ENCODE data around the gene OGFOD1. TPM values are rescaled to one million over a fixed set of nuclear protein-coding genes. Genes with fewer than 3 reads are reported as not detected.

Gene OGFOD1
- total RNA-seq, 6 experiments from 2014 or later = 12.2 to 32.0 (median 17.4) TPM

GRCh38 chr16:56428091-56428490 is 23.3 kb upstream of the OGFOD1 start:
- no peak for TF ChIP-seq CTCF (IDR thresholded peaks at IDR 0.05)
- H3K36me3 ChIP-seq = peaks cover 0 to 6% (median 0%) of the 10 kb centered on the region in 4 donors
- intact Hi-C loops (cut with DNase I) = no loop called here
- DNase-seq (no peak), ATAC-seq (no peak)
- H3K4me3 ChIP-seq = no peak overlapping the region
- H3K4me1 ChIP-seq = peaks cover 0 to 12% (median 4%) of the 10 kb centered on the region in 4 donors
- no peaks in the 10 kb centered on the region for H3K9me3 ChIP-seq
- 100% methylated on average over 1 of the region's 1 CpG for WGBS (ENCODE audit: insufficient coverage, low coverage, low lambda C conversion rate, missing lambda C conversion rate)
- H3K27me3 ChIP-seq = no peaks in the 10 kb centered on the region
- no peak overlapping the region for H3K27ac ChIP-seq

- intact Hi-C loops (cut with DNase I) = no loop called here
- H3K4me1 ChIP-seq = no peaks in the 10 kb centered on the region
- ATAC-seq = no peak
- peaks cover 0 to 44% (median 17%) of the 10 kb centered on the region in 4 donors for H3K36me3 ChIP-seq
- no peak overlapping the region for H3K27ac ChIP-seq
- no peak overlapping the region for H3K4me3 ChIP-seq
- no peaks in the 10 kb centered on the region for H3K9me3 ChIP-seq
- no peaks in the 10 kb centered on the region for H3K27me3 ChIP-seq
- TF ChIP-seq POLR2A (IDR thresholded peaks at IDR 0.05) = no peak
- no peak for TF ChIP-seq CTCF (IDR thresholded peaks at IDR 0.05)
- no peak for DNase-seq
Observed at GRCh38 chr16:56436258-56436657, 15.1 kb upstream of the OGFOD1 start.

GRCh38 chr16:56438038-56438437 is 13.3 kb upstream of the OGFOD1 start:
- H3K36me3 ChIP-seq = peaks cover 0 to 38% (median 17%) of the 10 kb centered on the region in 4 donors
- no peak for TF ChIP-seq POLR2A (IDR thresholded peaks at IDR 0.05)
- TF ChIP-seq CTCF (IDR thresholded peaks at IDR 0.05) = no peak

GRCh38 chr16:56447286-56447685 is 4.1 kb upstream of the OGFOD1 start:
- intact Hi-C loops (cut with DNase I) = no loop called here
- Histone ChIP-seq H3K4me3 (no peak overlapping the region), H3K36me3 (peaks cover 0 to 17% (median 2%) of the 10 kb centered on the region in 4 donors), H3K27ac (no peak overlapping the region), H3K27me3 (no peaks in the 10 kb centered on the region), H3K9me3 (no peaks in the 10 kb centered on the region), H3K4me1 (peaks cover 0 to 18% (median 4%) of the 10 kb centered on the region in 4 donors)
- no peak for ATAC-seq
- no peak for DNase-seq
- TF ChIP-seq CTCF (IDR thresholded peaks at IDR 0.05) = no peak
- TF ChIP-seq POLR2A (IDR thresholded peaks at IDR 0.05) = no peak
- 44% methylated on average over 2 of the region's 2 CpGs for WGBS (ENCODE audit: insufficient coverage, low coverage, low lambda C conversion rate, missing lambda C conversion rate)

More at GRCh38 chr16:56438038-56438437, 13.3 kb upstream of the OGFOD1 start:
- no peaks in the 10 kb centered on the region for H3K27me3 ChIP-seq
- no peak overlapping the region for H3K4me3 ChIP-seq
- no peaks in the 10 kb centered on the region for H3K4me1 ChIP-seq
- ATAC-seq = no peak
- H3K27ac ChIP-seq = no peak overlapping the region
- DNase-seq = no peak
- no peaks in the 10 kb centered on the region for H3K9me3 ChIP-seq
- WGBS (ENCODE audit: insufficient coverage, low coverage, low lambda C conversion rate, missing lambda C conversion rate) = 100% methylated on average over 1 of the region's 1 CpG
- intact Hi-C loops (cut with DNase I) = no loop called here

GRCh38 chr16:56448005-56448404 is 3.3 kb upstream of the OGFOD1 start:
- Histone ChIP-seq H3K36me3 (peaks cover 0 to 17% (median 2%) of the 10 kb centered on the region in 4 donors), H3K9me3 (no peaks in the 10 kb centered on the region), H3K27me3 (no peaks in the 10 kb centered on the region), H3K4me3 (no peak overlapping the region), H3K27ac (no peak overlapping the region), H3K4me1 (peaks cover 0 to 24% (median 4%) of the 10 kb centered on the region in 4 donors)
- DNase-seq = no peak
- TF ChIP-seq POLR2A (IDR thresholded peaks at IDR 0.05) = no peak
- TF ChIP-seq CTCF (IDR thresholded peaks at IDR 0.05) = no peak
- intact Hi-C loops (cut with DNase I) = no loop called here
- ATAC-seq = no peak

Measured in right lobe of liver (tissue), 6 donors.